ENCODE results near the gene BAHCC1. TPM values are rescaled to one million over a fixed set of nuclear protein-coding genes. Genes with fewer than 3 reads are reported as not detected.
"Not testable (repeated sequence)": the region's sequence is repeated elsewhere in the genome, so short reads cannot be mapped to it uniquely, and the experiment has no call there.

Gene BAHCC1
- total RNA-seq, 1 donor from 2014 or later, result 4.8 TPM

GRCh38 chr17:81349397-81350319 lies 45.6 kb upstream of the BAHCC1 start:
- no peak overlapping the region for H3K4me3 ChIP-seq (ENCODE audit: low read depth, low read length)
- DNase-seq (ENCODE audit: low read depth), result no peak
- no peak for TF ChIP-seq CTCF (conservative IDR thresholded peaks at IDR 0.05; ENCODE audit: low read depth, low read length)

GRCh38 chr17:81350320-81350890 lies 44.9 kb upstream of the BAHCC1 start:
- no peak for DNase-seq (ENCODE audit: low read depth)
- H3K4me3 ChIP-seq (ENCODE audit: low read depth, low read length), result no peak overlapping the region
- no peak for TF ChIP-seq CTCF (conservative IDR thresholded peaks at IDR 0.05; ENCODE audit: low read depth, low read length)

- not testable (repeated sequence) for H3K4me3 ChIP-seq (ENCODE audit: low read depth, low read length); DNase-seq (ENCODE audit: low read depth)
These were observed 43.8 kb upstream of the BAHCC1 start for GRCh38 chr17:81351329-81352052.

- not testable (repeated sequence) for DNase-seq (ENCODE audit: low read depth); H3K4me3 ChIP-seq (ENCODE audit: low read depth, low read length)
These were observed 43.2 kb upstream of the BAHCC1 start for GRCh38 chr17:81352056-81352455.

- TF ChIP-seq CTCF (conservative IDR thresholded peaks at IDR 0.05; ENCODE audit: low read depth, low read length), result no peak
These were observed 40.9 kb upstream of the BAHCC1 start for GRCh38 chr17:81354252-81354953.

GRCh38 chr17:81354954-81355347 lies 40.3 kb upstream of the BAHCC1 start:
- TF ChIP-seq CTCF (conservative IDR thresholded peaks at IDR 0.05; ENCODE audit: low read depth, low read length), result no peak
- H3K4me3 ChIP-seq (ENCODE audit: low read depth, low read length), result no peak overlapping the region
- DNase-seq (ENCODE audit: low read depth), result no peak

More at GRCh38 chr17:81354252-81354953, 40.9 kb upstream of the BAHCC1 start:
- no peak for DNase-seq (ENCODE audit: low read depth)
- H3K4me3 ChIP-seq (ENCODE audit: low read depth, low read length), result no peak overlapping the region

- no peak for TF ChIP-seq CTCF (conservative IDR thresholded peaks at IDR 0.05; ENCODE audit: low read depth, low read length)
- no peak for DNase-seq (ENCODE audit: low read depth)
- no peak overlapping the region for H3K4me3 ChIP-seq (ENCODE audit: low read depth, low read length)
These were observed 36.0 kb upstream of the BAHCC1 start for GRCh38 chr17:81359218-81359617.

GRCh38 chr17:81362001-81362400 lies 33.3 kb upstream of the BAHCC1 start:
- not testable (repeated sequence) for H3K4me3 ChIP-seq (ENCODE audit: low read depth, low read length)

More at GRCh38 chr17:81362001-81362400, 33.3 kb upstream of the BAHCC1 start:
- DNase-seq (ENCODE audit: low read depth), result not testable (repeated sequence)

Data from epithelial cell of proximal tubule (primary cell).